HG03565 (cell line): Measurements from ENCODE around the gene PPP1R7.

Source experiments
- ATAC-seq: cut with Tn5 transposase; IDR thresholded peaks from one replicate; pipeline ENCODE4 v1.9.1; 2021; ENCODE audit warnings: mild to moderate bottlenecking, moderate library complexity; ENCODE audit not compliant: unreplicated experiment

PPP1R7 gene

GRCh38 chr2:241120440-241120839 is 29.8 kb upstream of the PPP1R7 start:
- ATAC-seq, result no peak

GRCh38 chr2:241121008-241121407 is 29.3 kb upstream of the PPP1R7 start:
- no peak for ATAC-seq

- ATAC-seq, result no peak
These were observed 27.8 kb upstream of the PPP1R7 start for GRCh38 chr2:241122376-241123002.

GRCh38 chr2:241123816-241124536 is 26.3 kb upstream of the PPP1R7 start:
- no peak for ATAC-seq

- no peak for ATAC-seq
These were observed 24.6 kb upstream of the PPP1R7 start for GRCh38 chr2:241125626-241126025.

- ATAC-seq, result no peak
These were observed 24.1 kb upstream of the PPP1R7 start for GRCh38 chr2:241126201-241126611.

- ATAC-seq, result no peak
These were observed 23.5 kb upstream of the PPP1R7 start for GRCh38 chr2:241126771-241127202.

GRCh38 chr2:241128266-241128665 is 22.0 kb upstream of the PPP1R7 start:
- ATAC-seq, result no peak

- ATAC-seq, result no peak
These were observed 21.0 kb upstream of the PPP1R7 start for GRCh38 chr2:241129086-241129871.

- ATAC-seq, result no peak
These were observed 20.0 kb upstream of the PPP1R7 start for GRCh38 chr2:241130316-241130715.

GRCh38 chr2:241131531-241131930 is 18.7 kb upstream of the PPP1R7 start:
- ATAC-seq, result no peak

GRCh38 chr2:241132538-241133435 is 17.5 kb upstream of the PPP1R7 start:
- ATAC-seq, result no peak

- ATAC-seq, result no peak
These were observed 16.8 kb upstream of the PPP1R7 start for GRCh38 chr2:241133436-241133820.

- no peak for ATAC-seq
These were observed 15.6 kb upstream of the PPP1R7 start for GRCh38 chr2:241134711-241135110.

- ATAC-seq, result no peak
These were observed 14.5 kb upstream of the PPP1R7 start for GRCh38 chr2:241135737-241136136.

GRCh38 chr2:241136191-241136590 is 14.1 kb upstream of the PPP1R7 start:
- no peak for ATAC-seq

GRCh38 chr2:241136661-241137260 is 13.5 kb upstream of the PPP1R7 start:
- ATAC-seq, result no peak

- ATAC-seq, result no peak
These were observed 12.7 kb upstream of the PPP1R7 start for GRCh38 chr2:241137276-241138190.

- no peak for ATAC-seq
These were observed 11.8 kb upstream of the PPP1R7 start for GRCh38 chr2:241138471-241138870.
